NCI-H510A (cell line): ENCODE measurements around the gene RAB5IF.
"Not testable (repeated sequence)": the region's sequence is repeated elsewhere in the genome, so short reads cannot be mapped to it uniquely, and the experiment has no call there.

Experiments used
- DNase-seq: peaks from one replicate; lab custom pipeline; 2025; lab: John Stamatoyannopoulos, UW

The RAB5IF gene

GRCh38 chr20:36629719-36630681 is 24.4 kb downstream of the RAB5IF start:
- no peak for DNase-seq

GRCh38 chr20:36631646-36632045 is 26.1 kb downstream of the RAB5IF start:
- DNase-seq: no peak

GRCh38 chr20:36632147-36632486 is 26.5 kb downstream of the RAB5IF start:
- DNase-seq: no peak

DNA sequence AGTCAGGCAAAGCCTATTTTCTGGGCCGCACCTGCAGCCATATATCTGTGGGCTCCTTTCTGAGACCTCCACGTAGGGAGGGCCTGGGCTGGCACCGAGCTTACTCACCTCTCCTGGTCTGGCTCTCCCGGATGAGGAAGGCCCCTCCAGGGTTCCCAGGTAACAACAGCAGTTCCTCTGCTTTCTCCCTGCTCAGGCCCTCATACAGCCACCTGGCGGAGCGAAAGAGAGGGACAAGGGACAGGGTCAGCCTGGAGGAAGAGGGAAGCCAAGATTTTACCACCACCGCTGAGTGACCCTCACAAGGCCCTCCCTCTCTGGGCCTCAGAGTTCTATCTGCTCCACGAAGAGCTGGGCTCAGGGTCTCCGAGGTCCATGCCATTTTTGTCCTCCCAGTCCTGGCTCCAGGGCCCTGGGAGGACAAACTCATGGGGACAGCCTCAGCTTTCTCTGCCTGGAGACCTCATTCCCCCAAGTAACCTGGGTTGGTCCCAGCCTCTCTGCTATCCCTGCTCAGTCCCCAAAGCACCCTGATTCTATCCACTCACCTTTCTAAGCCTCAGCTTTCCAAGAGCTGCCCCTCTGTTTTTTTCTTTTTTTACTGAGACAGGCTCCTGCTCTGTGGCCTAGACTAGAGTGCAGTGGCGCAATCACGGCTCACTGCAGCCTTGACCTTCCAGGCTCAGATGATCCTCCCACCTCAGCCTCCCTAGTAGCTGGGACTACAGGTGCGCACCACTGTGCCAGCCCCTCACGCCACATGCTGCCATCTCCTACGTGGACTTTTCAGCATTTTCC is 27.1 kb downstream of the RAB5IF start:
- no peak for DNase-seq

GRCh38 chr20:36633285-36633772 is 27.8 kb downstream of the RAB5IF start:
- no peak for DNase-seq

DNA sequence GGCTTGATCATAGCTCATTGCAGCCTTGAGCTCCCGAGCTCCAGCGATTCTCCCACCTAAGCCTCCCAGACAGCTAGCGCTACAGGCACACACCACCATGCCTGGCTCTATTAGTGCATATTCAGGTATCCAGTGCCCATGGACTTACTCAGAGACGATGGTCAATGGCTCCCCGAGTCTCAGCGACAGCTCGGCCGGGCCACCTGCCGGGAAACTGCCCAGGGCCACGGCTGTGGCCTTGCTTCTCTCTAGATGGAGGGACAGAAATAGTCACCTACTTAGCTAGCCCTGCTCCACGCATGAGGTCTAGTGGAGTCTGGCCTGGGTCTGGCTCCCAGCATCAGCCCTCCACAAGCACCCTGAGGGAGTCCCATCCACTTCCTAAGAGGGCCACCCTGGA is 28.8 kb downstream of the RAB5IF start:
- DNase-seq: no peak

GRCh38 chr20:36638876-36639400 is 33.4 kb downstream of the RAB5IF start:
- not testable (repeated sequence) for DNase-seq

DNA sequence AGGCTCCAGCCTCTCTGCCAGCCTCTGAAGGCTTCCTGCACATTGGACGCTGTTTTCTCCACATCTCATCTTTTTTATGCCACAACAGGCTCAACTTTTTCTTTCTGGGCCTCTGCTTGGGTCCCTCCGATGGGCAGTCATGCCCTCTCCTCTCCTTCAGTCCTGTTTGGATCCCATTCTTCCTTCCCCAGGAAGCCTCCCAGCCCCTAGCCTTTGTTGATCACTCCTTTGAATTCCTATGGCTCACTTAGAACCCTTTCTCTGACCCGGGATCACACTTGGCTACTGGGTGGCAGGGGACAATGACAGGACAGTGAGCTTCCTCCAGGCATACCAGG is 35.9 kb downstream of the RAB5IF start:
- DNase-seq: no peak

GRCh38 chr20:36642136-36642535 is 36.6 kb downstream of the RAB5IF start:
- DNase-seq: no peak

DNA sequence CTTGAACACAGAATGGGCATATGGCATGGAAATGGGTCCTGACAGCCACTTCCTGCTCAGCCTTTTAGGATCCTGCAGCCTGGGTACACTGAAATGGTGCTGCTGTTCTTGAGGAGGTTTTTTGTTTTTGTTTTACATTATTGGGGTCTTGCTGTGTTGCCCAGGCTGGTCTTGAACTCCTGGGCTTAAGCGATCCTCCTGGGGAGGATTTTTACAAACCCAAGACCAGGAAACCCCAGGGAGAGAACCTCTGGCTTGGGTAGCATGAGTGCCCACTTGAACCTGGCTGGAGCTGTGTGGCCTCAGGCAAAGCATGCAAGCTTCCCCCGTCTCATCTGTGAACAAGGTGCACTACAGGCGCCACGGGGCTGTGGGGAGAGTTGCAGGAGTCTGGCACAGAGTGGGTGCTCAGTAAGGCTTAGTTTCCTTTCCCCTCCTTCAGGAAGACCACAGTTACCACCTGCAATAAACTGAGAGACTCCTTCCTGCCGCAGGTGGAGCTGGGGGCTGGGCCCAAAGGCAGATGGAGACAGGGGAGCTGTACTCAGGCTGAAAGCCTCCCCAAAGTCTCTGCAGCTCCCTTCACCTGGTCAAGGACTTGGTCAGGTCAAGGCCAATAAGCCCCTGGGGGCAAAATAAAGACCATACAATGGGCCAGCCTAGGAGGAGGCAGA is 38.6 kb downstream of the RAB5IF start:
- no peak for DNase-seq

GRCh38 chr20:36644706-36645095 is 39.1 kb downstream of the RAB5IF start:
- no peak for DNase-seq

DNA sequence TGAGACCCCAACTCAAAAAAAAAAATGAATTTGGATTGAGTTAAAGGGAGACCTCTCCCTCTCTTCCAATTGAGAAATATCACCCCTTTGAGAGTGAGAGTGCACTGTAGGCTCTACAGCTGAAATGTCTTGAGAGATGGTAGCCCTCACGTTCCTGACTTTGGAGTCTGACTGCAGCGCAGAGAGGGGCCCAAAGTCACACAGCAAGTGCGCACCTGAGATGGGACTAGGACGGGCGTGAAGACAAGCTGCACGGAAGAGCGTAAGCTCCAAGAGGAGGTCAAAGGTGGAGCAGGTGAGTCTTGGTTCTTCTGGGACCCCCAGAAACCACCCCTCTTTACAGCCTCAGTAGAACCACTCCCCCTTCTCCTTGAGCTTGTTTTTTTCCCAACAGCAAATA is 39.8 kb downstream of the RAB5IF start:
- no peak for DNase-seq

- no peak for DNase-seq
Measured at GRCh38 chr20:36645998-36646397, 40.4 kb downstream of the RAB5IF start, which contains the start of gene SLA2. Gene SLA2 (minus strand): TSS chr20:36646196. CDS start chr20:36641335, 4,861 bp downstream.

DNA sequence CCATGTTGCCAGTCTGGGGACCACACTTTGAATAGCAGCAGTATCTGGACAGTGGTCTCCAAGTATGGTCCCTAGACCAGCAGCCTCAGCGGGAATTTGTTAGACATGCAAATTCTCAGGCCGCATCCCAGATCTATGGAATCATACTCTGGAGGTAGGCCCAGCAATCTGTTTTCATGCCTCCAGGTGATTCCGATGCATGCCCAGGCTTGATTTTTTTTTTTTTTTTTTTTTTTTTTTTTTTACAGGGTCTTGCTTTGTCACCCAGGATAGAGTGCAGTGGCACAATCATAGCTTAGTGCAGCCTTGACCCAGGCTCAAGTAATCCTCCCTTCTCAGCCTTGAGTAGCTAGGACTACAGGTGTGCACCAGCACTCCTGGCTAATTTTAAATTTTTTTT is 41.1 kb downstream of the RAB5IF start:
- no peak for DNase-seq

- DNase-seq: no peak
Measured at GRCh38 chr20:36647196-36648121, 41.9 kb downstream of the RAB5IF start.

GRCh38 chr20:36653456-36653855 is 47.9 kb downstream of the RAB5IF start:
- DNase-seq: no peak

- DNase-seq: no peak
Measured at GRCh38 chr20:36654506-36654905, 48.9 kb downstream of the RAB5IF start.

DNA sequence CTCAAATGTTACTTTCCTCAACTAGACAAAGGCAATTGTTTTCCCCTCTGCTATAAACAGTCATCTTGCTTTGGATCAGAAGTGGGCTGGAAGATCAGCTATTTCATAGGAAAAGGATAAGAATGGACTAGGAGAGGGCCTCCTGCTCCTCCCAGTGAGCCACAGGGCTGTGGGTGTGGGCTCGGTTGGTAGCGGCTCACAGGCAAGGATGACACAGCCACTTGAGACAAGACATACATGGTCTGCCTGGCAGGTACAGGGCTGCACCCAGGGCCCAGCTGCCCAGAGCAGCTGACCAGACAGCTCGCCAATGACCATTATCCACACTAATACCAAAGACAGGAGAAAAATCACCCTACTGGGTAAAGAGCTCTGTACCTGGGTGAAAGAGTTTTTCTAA is 49.4 kb downstream of the RAB5IF start:
- DNase-seq: no peak

- no peak for DNase-seq
Measured at GRCh38 chr20:36656733-36657132, 51.2 kb downstream of the RAB5IF start.

DNA sequence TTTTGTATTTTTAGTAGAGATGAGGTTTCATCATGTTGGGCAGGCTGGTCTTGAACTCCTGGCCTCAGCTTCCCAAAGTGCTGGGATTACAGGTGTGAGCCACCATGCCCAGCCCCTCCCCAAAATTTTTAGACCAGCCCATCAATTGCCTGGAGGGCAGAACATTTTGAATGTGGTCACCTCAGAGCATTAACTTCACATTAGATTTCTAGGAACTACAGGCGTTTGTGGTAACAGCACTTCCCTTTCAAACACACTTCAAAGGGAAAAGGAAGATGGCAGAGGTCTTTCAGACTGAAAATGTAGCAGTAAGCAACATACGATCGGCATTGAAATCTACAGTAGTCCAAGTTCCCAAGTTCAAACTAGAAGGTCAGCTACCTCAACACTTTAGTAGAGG is 52.7 kb downstream of the RAB5IF start:
- DNase-seq: no peak
